AG08396 (cell line): ENCODE results near the gene GFI1B.
A peak's percentile ranks its signal among the peaks of the same experiment; 100 is the strongest.
"Not testable (repeated sequence)": the region's sequence is repeated elsewhere in the genome, so short reads cannot be mapped to it uniquely, and the experiment has no call there.

Source experiments
- DNase-seq: peaks from one replicate; pipeline ENCODE4 v3.0.0; 2012; ENCODE audit warnings: low spot score, mixed read lengths

Gene GFI1B

GRCh38 chr9:133014696-133015095, 36.2 kb downstream of the GFI1B start:
- DNase-seq: no peak

- DNase-seq: no peak
Observed at GRCh38 chr9:133023117-133023890, 44.8 kb downstream of the GFI1B start.

- no peak for DNase-seq
Observed at GRCh38 chr9:133026426-133026825, 47.9 kb downstream of the GFI1B start.

- DNase-seq: no peak
Observed at GRCh38 chr9:133027134-133027533, 48.6 kb downstream of the GFI1B start.

GRCh38 chr9:133028221-133028620, 49.7 kb downstream of the GFI1B start:
- DNase-seq: no peak

GRCh38 chr9:133029994-133030316, 51.5 kb downstream of the GFI1B start:
- DNase-seq: no peak

GRCh38 chr9:133030317-133031129, 52.0 kb downstream of the GFI1B start, which contains the start of gene GTF3C5:
Gene GTF3C5 (plus strand): TSS chr9:133030997. CDS start chr9:133031012, 15 bp downstream.
- DNase-seq: peak; percentile 99

- DNase-seq: no peak
Observed at GRCh38 chr9:133031130-133031422, 52.6 kb downstream of the GFI1B start.

- DNase-seq: no peak
Observed at GRCh38 chr9:133031496-133031911, 53.0 kb downstream of the GFI1B start.

GRCh38 chr9:133032171-133032570, 53.7 kb downstream of the GFI1B start:
- DNase-seq: no peak

- DNase-seq: no peak
Observed at GRCh38 chr9:133035669-133036068, 57.2 kb downstream of the GFI1B start.

- no peak for DNase-seq
Observed at GRCh38 chr9:133037775-133038515, 59.5 kb downstream of the GFI1B start.

- DNase-seq: not testable (repeated sequence)
Observed at GRCh38 chr9:133040892-133041479, 62.5 kb downstream of the GFI1B start.
